GM21381 (cell line): ENCODE measurements around the gene C11orf71.

Experiments used
- ATAC-seq: cut with Tn5 transposase; IDR thresholded peaks from one replicate; pipeline ENCODE4 v1.9.1; 2021; ENCODE audit warnings: mild to moderate bottlenecking, moderate library complexity; ENCODE audit not compliant: unreplicated experiment

The C11orf71 gene

DNA sequence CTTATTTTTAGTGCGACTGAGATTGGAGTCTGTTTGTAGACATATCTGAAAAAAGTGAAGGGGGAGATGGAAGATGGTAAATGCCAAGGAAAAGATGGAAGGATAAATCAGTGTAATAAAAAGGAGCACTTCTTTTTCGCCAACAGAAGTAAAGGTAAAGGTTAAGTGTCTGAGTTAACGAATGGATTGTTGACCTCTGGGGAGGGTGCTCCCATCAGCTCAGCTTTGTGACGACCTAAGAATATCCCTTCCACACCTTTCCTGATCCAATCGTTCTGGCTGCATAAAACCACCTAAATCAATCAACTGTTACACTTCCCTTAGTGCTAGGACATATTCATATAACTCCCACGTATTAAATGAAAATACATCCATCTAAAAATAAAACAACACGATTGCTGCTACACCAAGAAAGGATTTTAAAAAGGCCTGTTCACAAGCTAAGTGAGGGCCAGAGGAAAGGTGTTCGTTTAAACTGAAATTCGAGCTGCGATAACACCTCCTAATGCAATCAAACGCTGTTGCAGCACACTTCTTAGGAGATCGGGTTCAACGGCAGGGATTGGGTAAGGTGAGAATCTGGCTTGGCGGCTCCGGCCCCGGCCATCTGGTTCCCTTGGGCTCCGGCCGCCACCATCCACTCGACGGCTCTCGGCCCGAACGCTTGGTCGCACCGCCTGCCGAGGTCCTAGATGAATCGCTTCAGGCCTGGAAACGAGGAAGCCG lies 658 bp downstream of the C11orf71 start:
- peak; percentile 23 for ATAC-seq

- no peak for ATAC-seq
These were observed 1.9 kb downstream of the C11orf71 start for GRCh38 chr11:114398303-114398920.

- ATAC-seq, result no peak
These were observed 2.8 kb downstream of the C11orf71 start for GRCh38 chr11:114397349-114397982.

GRCh38 chr11:114396916-114397315 lies 3.4 kb downstream of the C11orf71 start:
- no peak for ATAC-seq

DNA sequence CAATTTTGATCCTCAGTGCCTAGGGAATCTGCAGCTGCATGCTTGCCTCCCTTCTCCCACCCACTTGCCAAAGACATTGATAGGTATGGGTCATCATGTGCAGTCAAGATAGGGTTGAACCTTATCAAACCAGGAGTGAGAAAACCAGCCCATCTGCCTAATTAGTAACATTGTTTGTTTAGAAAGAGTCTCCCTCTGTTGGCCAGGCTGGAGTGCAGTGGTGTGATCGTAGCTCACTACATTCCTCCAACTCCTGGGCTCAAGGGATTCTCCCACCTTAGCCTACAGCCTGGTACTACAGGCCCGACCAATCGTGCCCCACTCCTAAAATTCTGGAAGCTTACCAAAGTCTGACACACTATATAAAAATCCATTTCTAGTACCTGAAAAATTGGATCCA lies 4.6 kb downstream of the C11orf71 start:
- no peak for ATAC-seq

DNA sequence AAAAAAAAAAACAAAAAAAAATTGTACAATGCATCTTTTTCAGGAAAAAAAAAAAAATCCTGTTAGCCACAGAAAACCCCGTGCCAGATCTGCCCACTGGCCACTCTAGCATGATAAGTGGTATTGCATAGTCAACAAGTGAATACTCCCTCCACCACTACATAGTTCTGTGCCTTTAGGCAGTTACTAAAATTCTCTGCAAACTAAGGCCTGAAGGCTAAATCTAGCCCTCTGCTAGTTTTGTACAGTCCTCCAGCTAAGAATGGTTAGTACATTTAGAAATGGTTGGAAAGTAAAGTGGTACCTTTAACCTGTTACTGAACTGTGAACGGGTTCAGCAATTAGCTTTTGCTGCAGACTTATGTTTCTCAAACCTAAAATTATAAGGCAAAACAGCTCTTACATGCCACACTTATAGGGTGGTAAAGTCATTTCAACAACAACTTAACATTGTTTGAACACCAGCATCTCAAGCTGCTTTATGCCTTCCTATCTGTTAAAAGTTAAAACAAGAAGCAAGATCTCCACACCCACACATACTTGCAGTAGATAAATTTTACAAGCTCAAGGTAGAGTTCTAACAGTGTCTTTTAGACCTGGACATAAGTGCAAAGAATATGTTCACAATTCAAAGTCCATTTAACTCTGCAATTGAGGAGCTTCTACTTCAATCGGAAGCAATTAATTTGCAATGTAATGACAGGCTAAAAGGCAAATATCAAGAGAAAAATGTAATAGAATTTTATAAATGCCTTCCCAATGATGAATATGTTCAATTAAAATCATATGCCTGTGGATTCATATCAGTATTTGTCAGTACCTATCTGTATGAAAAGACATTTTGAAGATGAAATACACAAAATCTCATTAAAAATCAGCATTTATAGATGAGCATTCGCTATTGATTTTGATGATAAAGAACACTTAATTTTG lies 7.3 kb downstream of the C11orf71 start:
- no peak for ATAC-seq

GRCh38 chr11:114386545-114386944 lies 13.8 kb downstream of the C11orf71 start:
- ATAC-seq, result no peak

- ATAC-seq, result no peak
These were observed 14.2 kb downstream of the C11orf71 start for GRCh38 chr11:114386131-114386530.

GRCh38 chr11:114384487-114384886 lies 15.8 kb downstream of the C11orf71 start:
- no peak for ATAC-seq

GRCh38 chr11:114382509-114382908 lies 17.8 kb downstream of the C11orf71 start:
- ATAC-seq, result no peak

- no peak for ATAC-seq
These were observed 20.8 kb downstream of the C11orf71 start for GRCh38 chr11:114379394-114380069.

DNA sequence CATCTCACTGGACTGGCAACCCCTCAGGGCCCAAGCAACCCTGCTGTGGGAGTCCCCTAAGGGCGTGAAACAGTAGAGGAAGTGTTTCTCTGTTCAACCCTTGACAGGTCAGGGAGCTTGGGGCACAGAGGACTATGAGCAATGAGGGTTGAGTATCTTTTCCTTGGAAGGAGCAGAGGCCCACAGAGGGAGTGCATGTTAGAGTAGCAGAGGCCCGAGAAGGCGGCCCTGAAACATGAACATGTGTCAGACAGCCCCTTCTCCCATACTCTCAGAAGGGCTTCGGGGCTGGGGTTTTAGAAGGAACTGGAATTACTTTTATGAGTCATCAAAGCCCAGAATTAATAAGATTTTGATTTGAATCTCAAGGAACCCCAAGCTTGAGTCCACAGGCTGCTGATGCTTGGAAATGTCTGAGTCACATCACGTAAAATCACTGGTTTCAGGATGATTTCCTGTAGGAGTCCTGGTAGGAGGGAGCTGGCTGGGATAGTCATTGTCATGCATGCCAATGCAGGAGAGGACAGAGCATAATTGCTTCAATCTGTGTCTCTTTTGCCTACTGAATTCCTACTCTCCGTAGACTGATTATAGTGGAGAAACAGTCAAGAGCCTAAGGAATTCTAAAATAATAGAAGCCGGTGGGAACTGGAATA lies 22.6 kb downstream of the C11orf71 start:
- ATAC-seq, result no peak

GRCh38 chr11:114375052-114375451 lies 25.3 kb downstream of the C11orf71 start:
- no peak for ATAC-seq

- no peak for ATAC-seq
These were observed 31.2 kb downstream of the C11orf71 start for GRCh38 chr11:114368918-114369680.

DNA sequence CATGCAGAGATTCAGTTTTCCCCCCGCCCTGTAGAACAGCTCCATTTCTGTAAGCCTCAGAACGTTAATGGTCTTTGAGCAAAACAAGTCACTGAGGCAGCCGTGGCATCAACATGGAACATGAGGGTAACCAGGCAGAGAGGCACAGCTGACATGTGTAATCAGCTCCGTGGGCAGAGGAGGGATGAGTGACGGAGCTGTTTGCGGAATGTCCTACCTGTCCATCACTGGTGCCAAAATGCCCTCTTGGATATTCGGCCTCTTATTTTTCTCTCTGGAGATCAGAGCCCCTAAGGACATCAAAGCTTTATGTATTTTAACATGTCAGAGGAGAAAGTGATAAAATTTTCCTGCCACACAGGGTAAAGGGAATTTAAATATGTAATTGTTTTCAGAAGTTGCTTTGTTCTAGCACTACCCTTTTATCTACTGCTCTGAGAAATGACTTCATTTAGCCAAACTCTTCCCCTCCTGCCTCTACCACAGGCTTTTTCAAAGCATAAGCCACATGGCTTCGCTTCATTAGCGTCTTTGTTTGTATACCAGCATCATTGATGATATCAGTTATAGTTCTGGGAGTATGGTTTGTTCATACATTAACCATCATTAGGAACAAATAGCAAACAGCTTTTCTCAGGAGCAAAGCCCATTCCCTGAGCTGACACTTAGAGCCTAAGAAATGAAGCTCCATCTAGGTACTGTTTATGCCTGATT lies 32.9 kb downstream of the C11orf71 start:
- ATAC-seq, result no peak

DNA sequence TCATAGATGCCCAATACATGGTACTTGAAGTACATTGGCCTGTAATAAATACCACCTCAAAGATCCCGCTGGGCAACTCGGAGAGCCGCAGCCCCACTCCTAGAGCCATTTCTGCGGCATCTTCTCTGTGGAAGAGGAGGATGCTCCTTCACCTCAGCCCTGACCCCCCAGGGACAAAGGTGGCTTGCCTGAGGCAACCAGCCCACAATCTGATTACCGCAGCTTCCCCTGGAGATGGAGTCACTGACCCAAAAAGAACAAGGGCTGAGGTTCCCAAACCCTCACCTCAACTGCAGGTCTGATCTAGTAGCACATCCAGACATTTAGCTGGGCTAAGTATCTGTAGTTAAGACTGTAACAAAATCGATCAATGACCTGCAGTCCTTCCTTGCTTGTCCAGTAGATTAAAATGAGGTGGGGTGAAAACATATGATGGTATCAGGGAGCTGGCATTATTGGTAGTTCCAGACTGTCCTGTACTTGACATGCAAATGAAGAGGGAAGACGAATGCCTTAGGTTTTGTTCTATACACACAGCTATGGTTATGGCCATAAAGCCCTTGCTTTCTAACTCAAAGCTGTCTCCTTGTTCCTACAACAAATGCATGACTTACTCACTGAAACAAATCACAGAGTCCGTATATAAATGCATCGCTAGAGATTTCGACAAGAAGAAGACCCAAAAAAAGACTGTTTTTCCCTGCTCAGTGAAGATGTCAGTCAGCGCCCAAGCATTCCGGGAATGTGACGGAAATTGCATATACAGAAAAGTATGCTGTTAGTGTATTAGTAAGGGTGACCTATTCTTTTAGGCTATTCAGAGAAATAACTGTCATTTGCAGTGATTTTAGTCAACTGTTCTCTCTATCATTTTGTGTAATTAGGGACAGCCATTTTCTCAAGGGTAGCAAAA lies 33.7 kb downstream of the C11orf71 start:
- ATAC-seq, result no peak

GRCh38 chr11:114362958-114363357 lies 37.4 kb downstream of the C11orf71 start:
- ATAC-seq, result no peak

- ATAC-seq, result no peak
These were observed 38.0 kb downstream of the C11orf71 start for GRCh38 chr11:114362326-114362725.
